ENCODE data around the gene GNAI3.

DNA sequence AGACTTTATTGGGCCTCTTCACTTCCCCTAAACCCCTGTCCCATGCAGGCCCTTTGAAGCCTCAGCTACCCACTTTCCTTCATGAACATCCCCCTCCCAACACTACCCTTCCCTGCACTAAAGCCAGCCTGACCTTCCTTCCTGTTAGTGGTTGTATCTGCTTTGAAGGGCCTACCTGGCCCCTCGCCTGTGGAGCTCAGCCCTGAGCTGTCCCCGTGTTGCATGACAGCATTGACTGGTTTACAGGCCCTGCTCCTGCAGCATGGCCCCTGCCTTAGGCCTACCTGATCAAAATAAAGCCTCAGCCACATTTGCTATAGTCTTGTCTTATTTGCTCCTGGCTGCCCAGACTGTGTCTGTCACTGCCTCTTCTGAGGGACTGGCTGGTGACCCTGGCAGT is 113.0 kb downstream of the GNAI3 start:
- no peak for TF ChIP-seq CTCF (conservative IDR thresholded peaks at IDR 0.05)
- TF ChIP-seq EZH2 (IDR thresholded peaks at IDR 0.05; ENCODE audit: low read depth): no peak

All from PC-9 (cell line).